GM19452 (cell line): Measurements from ENCODE around the gene ERBB4.

Source experiments
- ATAC-seq: cut with Tn5 transposase; IDR thresholded peaks from one replicate; pipeline ENCODE4 v1.9.1; 2021; ENCODE audit not compliant: unreplicated experiment

The ERBB4 gene

GRCh38 chr2:211447548-211447947 lies 1091.1 kb downstream of the ERBB4 start:
- no peak for ATAC-seq

- no peak for ATAC-seq
Measured at GRCh38 chr2:211440107-211440506, 1098.5 kb downstream of the ERBB4 start.

DNA sequence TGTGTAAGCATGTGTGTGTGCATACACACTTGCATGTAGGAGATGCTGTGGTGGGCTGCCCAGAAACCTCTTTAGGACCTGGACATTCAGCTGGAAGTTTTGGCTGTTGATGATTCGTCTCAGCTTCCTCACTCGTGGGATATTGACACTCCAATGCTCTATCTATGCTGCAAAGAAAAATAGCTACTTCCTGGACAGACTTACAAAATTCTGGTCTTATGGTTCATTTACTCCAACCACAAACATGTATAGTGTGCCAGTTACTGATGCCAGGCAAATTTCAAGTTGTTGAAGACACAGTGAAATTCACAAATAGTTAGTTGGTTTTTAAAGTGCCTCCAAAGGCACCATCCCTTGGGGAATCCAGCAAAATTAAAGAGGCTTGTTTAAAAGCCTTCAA lies 1099.6 kb downstream of the ERBB4 start:
- ATAC-seq: no peak

DNA sequence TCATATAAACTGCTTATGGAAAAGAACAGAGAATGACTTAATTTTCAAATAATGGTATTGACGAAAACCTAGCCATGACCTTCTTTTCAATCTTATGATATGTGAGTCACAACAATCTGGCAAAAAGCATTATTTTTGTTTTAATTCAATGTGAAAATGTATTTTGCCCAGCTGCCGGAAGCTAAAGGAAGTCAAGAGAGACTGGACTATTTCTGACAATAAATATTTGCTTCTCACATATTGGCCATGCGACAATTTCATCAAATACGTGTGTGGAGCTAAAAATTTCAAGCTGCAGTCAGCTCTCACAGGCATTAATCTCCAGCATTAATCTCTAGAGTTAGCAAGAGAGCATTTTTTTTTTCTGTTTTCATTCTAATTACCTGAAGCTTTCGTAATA lies 1101.2 kb downstream of the ERBB4 start:
- ATAC-seq: no peak

DNA sequence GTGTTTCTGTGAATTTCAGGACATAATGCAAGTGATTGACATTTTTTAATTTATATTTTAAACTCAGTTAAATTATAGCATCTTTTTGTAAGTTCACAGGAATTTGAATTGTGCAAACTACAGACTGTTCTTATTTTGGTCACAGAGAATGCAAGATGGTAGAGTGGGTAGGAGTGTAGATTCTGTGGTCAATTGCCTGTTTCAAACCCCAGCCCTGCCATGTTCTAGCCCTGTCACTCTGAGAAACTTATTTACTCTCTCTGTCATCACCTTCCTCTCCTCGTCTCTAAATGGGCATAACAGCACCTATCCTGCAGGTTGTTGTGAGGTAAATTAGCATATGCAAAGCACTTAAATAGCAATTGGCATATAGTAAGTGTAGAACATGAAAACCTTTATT lies 1102.4 kb downstream of the ERBB4 start:
- no peak for ATAC-seq

DNA sequence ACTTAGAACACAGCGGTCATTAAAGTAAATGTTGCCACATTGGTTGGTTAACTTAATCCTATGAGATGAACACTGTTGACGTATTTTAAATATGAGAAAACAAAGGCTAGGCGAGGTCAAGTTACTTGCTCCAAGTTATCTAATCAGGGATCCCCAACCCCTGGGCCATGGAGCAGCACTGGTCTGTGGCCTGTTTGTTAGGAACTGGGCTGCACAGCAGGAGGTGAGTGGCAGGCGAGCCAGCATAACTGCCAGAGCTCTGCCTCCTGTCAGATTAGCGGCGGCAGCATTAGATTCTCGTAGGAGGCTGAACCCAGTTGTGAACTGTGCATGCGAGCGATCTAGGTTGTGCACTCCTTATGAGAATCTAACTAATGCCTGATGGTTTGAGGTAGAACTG lies 1103.3 kb downstream of the ERBB4 start:
- ATAC-seq: no peak

DNA sequence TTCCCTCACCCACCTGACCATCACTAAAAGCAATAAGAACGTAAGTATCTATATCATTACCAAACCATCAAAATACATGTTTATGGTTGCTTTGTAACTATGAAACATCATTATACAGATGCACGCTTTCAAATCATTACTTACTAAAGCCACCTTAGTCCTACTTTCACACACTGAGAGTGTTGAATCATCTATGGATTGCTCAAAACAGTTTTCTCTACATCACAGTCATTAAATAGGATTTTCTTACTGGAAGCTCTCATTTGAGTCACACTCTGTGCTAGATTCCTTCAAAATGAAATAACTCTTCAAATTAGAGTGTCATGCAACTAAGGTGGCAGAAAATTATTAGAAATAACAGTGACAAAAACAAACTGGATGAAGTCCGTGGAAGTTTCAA lies 1103.8 kb downstream of the ERBB4 start:
- no peak for ATAC-seq

DNA sequence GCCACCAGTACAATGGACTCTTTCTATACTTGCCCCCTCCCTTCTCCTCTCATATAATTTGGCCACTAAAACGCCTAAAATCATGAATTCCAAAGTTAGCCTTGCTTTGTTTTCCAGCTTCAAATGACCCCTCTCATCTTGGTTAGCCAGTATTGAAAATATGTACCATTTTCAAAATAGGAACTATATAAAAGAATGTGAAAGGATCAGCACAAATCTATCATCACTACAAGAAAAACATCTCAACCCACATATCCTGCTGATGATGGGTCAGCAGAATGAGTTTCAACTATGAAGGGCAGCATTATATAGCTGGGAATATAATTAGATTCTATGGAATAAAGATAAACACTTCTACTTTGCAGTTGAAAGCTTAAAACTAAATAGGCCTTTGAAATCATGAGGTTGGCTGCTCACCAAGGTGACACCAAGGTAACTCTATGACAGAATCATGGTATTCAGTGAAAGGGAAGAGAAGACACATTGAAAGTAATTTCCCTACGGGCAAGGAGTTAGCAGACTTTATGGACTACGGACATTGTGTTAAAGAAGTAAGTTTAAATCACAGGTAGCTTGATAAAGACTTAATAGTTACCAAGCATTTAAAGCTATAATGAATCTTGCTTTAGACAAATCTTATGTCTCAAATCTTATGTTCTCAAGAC lies 1109.2 kb downstream of the ERBB4 start:
- no peak for ATAC-seq

GRCh38 chr2:211426240-211426639 lies 1112.4 kb downstream of the ERBB4 start:
- no peak for ATAC-seq

DNA sequence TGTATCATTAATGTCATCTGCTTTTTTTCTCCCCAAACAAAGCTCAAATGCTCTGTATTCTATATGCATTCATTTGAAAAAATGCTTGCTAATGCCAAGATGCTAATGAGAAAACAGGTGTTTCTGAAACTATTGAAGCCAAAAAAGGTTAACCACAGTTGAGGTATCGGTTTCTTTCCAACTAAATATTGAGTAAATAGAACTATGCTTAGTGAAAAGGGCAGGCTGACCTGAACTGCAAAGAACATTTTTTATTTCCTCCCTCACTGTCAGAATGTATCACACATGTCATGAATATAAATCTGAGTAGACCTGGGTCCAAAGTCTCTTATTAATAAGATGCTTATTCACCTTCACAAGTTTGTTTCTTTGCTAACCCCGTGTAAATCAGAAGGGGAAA lies 1115.6 kb downstream of the ERBB4 start:
- no peak for ATAC-seq

- no peak for ATAC-seq
Measured at GRCh38 chr2:211417544-211417943, 1121.1 kb downstream of the ERBB4 start.

DNA sequence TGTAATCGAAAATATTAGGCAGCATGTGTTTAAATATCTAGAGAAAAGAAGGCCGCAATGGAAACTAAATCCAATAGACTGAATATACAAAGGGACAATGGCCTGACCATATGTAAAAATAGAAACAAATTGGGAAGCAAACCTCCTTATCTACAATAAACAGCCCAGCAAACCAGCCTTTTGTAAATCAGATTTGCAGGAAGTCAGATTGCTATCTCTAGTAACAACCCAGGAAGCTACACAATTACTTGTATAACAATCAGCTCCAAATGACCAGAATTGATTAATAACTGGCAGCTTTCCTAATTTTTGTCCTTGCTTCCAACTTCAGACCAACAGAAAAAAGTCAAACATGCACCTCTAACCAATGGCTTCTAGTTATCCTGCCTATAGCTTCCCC lies 1122.2 kb downstream of the ERBB4 start:
- ATAC-seq: no peak

DNA sequence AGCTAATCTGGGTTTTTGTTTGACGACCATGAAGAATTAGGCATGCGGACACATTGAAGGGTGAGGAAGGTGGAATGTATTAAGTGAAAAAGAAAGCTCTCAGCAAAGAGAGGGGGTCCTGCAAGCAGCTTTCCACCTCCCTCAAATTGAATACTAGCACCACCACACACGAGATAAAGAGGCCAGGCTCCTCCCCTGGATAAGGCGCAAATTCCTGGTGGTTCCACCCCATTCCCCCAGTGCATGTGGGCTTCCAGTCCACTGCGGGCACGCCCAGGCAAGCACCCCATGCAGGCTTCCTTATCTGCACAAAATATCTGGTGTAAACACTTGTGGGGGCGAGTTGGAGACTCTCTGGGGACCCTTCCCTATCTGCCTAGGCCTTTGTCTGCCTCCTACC lies 1124.9 kb downstream of the ERBB4 start:
- no peak for ATAC-seq

- ATAC-seq: no peak
Measured at GRCh38 chr2:211408483-211408891, 1130.1 kb downstream of the ERBB4 start.

DNA sequence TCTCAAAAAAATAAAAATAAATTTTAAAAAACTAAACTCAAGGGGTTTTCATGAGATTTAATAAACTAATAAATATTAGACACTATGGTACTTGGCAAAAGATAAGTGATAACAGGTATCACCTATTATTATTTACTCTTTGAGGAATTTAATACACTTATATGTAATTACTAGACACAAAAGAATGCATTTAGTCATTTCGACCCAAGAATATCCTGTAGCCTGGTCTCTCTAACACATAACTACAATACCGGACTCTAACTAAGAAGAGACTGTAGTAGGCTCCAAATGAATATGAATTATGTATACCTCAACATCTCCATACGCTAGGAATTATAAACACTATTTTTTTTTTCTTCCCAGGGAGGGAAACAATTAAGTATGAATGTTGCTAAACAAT lies 1131.5 kb downstream of the ERBB4 start:
- ATAC-seq: no peak

GRCh38 chr2:211405036-211405435 lies 1133.6 kb downstream of the ERBB4 start:
- no peak for ATAC-seq

DNA sequence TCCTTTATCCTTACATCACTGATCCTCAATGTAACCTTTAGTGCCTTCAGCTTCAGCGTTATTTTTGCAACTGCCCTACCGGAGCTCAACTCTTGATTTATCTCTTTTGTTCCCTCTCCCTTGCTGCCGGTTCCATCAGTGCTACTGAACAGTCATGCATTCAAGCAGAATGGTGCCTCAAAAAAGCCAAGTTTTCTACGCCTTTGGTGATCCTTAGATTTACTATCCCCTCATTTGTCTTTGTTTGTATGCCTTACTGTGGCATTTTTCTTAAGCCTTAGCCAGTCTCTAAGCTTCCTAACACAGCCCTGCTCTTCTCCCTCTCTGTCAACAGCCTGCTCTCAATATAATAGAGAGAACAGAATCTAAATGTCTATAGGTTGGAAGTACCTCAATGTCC lies 1134.5 kb downstream of the ERBB4 start:
- no peak for ATAC-seq

- no peak for ATAC-seq
Measured at GRCh38 chr2:211401328-211401727, 1137.3 kb downstream of the ERBB4 start.

GRCh38 chr2:211397764-211398163 lies 1140.8 kb downstream of the ERBB4 start:
- ATAC-seq: no peak

DNA sequence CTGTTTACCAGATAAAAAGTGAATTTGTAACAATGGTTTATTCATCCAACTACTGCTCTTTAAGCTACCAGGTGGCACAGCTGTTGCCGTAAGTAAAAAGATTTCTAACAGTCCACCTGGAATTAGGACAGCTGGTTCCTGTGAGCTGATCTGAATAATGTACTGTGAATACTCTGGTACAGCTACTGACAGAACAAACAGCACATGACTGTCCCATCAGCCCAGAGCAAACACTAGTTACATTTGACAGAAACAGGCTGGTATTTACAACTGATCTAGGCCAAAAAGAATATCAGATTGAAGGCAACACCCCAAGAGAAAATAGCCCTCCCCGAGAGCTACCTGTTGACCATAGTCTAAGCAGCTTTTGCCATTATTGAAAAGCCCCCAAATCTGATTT lies 1141.8 kb downstream of the ERBB4 start:
- no peak for ATAC-seq

GRCh38 chr2:211391189-211391567 lies 1147.4 kb downstream of the ERBB4 start:
- ATAC-seq: no peak

GRCh38 chr2:211390536-211391188 lies 1147.9 kb downstream of the ERBB4 start:
- no peak for ATAC-seq

DNA sequence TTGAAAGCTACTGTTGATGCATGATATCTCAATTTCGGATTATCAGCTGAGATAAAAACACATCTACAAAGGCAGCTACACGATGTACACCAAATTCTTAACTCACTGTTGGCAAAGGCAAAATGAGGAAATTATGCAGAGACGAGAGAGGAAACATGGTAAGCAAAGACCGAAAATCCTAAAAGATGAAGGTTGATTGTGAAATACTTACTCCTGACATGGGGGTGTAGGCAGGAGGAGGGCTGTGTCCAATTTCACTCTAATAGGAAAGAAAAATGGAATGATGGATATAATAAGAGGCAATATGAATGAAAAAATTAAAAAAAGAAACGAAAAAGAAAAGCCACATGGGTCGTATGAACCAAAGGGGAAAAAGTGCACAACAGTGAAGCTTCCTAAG lies 1150.9 kb downstream of the ERBB4 start:
- no peak for ATAC-seq
